HL-60 (cell line): ENCODE data around the gene DDX39A.

Experiments
- CTCF ChIP-seq: IDR thresholded peaks from one replicate; pipeline ENCODE4 v1.5.1; 2011; ENCODE audit warnings: low read length, control low read depth, inconsistent platforms; ENCODE audit not compliant: insufficient read depth
- POLR2AphosphoS5 ChIP-seq: IDR thresholded peaks from 2 replicates; pipeline ENCODE4 v1.6.1; 2012; ENCODE audit warnings: low read depth

DNA sequence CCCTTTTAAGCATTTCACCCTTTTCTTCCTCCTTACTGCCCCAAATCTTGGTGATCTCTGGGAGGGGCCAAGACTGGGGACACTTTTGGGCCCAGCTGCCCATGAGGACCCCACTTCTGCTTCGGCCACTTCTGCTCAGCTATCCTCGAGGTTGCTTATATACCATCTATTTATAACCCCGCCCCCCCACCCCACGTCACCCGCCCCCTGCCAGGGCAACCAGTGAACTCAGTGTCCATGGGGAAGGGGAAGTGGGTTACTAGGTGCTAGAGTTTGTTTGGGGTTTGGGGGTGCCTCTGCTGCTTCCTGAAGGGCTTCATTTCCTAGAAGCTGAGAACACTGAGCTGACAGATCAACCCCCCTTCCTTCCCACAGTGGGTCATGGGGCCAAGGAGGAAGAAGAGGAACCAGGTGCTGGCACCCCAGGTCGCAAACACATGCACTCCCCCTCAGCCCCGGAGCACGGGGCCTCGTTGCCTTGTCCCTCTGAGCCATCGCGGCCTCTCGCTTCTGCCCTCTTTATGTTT lies 44.0 kb downstream of the DDX39A start:
- TF ChIP-seq CTCF, result no peak
- peak; percentile 72 for TF ChIP-seq POLR2AphosphoS5
